Esophagus (tissue), 2 donors: ENCODE measurements around the gene HIC2. TPM values are rescaled to one million over a fixed set of nuclear protein-coding genes. Genes with fewer than 3 reads are reported as not detected.
"Not testable (repeated sequence)": the region's sequence is repeated elsewhere in the genome, so short reads cannot be mapped to it uniquely, and the experiment has no call there.

ENCODE experiments used
- H3K27ac ChIP-seq, 2 donors: one replicate each; pipeline ENCODE4 v1.5.1; 2013; ENCODE audit warnings: low read depth in 2 of 2, mild to moderate bottlenecking in 2 of 2, inconsistent platforms in 1 of 2, low read length in 1 of 2, moderate library complexity in 1 of 2
- H3K27me3 ChIP-seq, 2 donors: one replicate each; pipeline ENCODE4 v1.6.1; 2013; ENCODE audit warnings: low read length in 2 of 2, control low read depth in 1 of 2, mild to moderate bottlenecking in 1 of 2; ENCODE audit not compliant: insufficient read depth in 2 of 2, control insufficient read depth in 1 of 2
- H3K36me3 ChIP-seq, 2 donors: one replicate each; pipeline ENCODE4 v1.6.1; 2013; ENCODE audit warnings: low read length in 1 of 2; ENCODE audit not compliant: control insufficient read depth in 2 of 2, insufficient read depth in 2 of 2
- H3K4me1 ChIP-seq, 2 donors: one replicate each; pipeline ENCODE4 v1.6.1; 2013; ENCODE audit warnings: low read length in 1 of 2; ENCODE audit not compliant: control insufficient read depth in 2 of 2, insufficient read depth in 2 of 2
- H3K4me3 ChIP-seq, 2 donors: one replicate each; pipeline ENCODE4 v1.5.1; 2013; ENCODE audit warnings: low read length in 2 of 2, mild to moderate bottlenecking in 2 of 2, low read depth in 1 of 2, moderate library complexity in 1 of 2
- H3K9me3 ChIP-seq, 2 donors: one replicate each; pipeline ENCODE4 v1.6.1; 2013; ENCODE audit warnings: mild to moderate bottlenecking in 2 of 2, low read depth in 1 of 2, low read length in 1 of 2, moderate library complexity in 1 of 2; ENCODE audit not compliant: control insufficient read depth in 2 of 2, insufficient read depth in 1 of 2
- whole genome bisulfite sequencing, 2 donors: extraction: QIAGEN DNeasy Blood & Tissue Kit; methylation state at CpG; one replicate each; pipeline ENCODE4 v1.1.7; 2013; 5-methylcytosine and 5-hydroxymethylcytosine counted together
- polyA plus RNA-seq, 2 donors: library from polyadenylated mRNA; stranded (reverse); fragments of 200-250 nt; gene quantifications; one replicate each; pipeline ENCODE4 v1.2.3, GENCODE V29; 2013
- donor health status: healthy with polysubstance abuse.
- donor health status: Bipolar disorder and iron deficiency.

The HIC2 gene, protein sequence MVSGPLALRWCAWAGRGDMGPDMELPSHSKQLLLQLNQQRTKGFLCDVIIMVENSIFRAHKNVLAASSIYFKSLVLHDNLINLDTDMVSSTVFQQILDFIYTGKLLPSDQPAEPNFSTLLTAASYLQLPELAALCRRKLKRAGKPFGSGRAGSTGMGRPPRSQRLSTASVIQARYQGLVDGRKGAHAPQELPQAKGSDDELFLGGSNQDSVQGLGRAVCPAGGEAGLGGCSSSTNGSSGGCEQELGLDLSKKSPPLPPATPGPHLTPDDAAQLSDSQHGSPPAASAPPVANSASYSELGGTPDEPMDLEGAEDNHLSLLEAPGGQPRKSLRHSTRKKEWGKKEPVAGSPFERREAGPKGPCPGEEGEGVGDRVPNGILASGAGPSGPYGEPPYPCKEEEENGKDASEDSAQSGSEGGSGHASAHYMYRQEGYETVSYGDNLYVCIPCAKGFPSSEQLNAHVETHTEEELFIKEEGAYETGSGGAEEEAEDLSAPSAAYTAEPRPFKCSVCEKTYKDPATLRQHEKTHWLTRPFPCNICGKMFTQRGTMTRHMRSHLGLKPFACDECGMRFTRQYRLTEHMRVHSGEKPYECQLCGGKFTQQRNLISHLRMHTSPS
- 1 to 10 TPM; 1.6 to 2.2 TPM for polyA plus RNA-seq

DNA sequence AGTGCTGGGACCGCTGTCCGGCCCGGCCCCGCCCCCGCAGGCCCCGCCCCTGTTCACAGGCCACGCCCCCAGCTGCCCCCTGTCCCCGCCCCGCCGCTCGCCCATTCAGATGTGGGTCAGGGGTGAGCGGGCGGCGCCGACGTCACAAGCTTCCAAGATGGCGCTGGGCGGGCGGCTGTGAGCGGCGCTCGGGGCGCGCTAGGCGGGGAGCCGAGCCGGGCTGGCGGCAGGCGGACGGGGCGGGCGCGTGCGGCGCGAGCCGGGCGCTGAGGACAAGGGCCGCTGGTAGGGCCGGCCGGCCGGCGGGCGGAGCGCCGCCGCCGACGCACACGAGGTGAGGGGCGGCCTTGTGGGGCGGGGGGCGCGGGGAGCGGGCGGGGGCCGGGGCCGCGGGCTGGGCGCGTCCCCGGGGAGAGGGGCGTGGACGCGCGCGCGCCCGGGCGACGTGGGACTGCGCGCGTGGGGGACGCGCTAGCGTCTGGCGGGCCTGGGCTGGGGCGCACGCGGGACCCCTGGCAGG, at the start of gene HIC2:
Gene HIC2, plus strand, starts transcription at position 145 of the 520 bp plus-strand sequence. CDS start 25,461 bp downstream, outside the sequence.
- not testable (repeated sequence) for H3K27me3 ChIP-seq, H3K9me3 ChIP-seq, H3K27ac ChIP-seq, H3K36me3 ChIP-seq, H3K4me1 ChIP-seq
- peak within 1 kb of the TSS in 1 of 2 donors; percentile 51 for H3K4me3 ChIP-seq
- WGBS, 2 donors: 0 to 1% methylated on average over 2 to 45 of the region's 81 CpGs

GRCh38 chr22:21368603-21369310, 48.4 kb upstream of the HIC2 start:
- not testable (repeated sequence) for H3K36me3 ChIP-seq, H3K27me3 ChIP-seq, H3K27ac ChIP-seq, H3K4me3 ChIP-seq, H3K9me3 ChIP-seq, H3K4me1 ChIP-seq
- WGBS, 2 donors: 91 to 95% methylated on average over 3 of the region's 12 CpGs

DNA sequence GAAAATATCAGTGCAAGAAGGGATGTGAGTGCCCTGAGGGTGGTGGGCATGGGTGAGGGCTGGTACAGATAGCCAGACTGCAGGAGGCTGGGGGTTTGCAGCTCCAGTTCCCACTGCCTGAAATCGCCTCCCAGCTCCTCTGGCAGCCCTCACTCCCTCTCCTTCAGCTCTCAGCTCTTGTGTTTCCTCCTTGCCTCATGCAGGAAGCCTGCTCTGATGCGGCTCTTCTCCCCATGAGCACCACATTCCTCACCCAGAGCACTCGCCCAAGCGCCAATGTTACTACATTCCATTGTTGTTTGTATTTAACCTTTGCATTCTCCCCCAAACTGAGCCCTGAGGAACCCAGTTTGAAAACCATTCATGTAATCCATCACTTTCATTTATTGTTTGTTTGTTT, 41.3 kb upstream of the HIC2 start:
- not testable (repeated sequence) for H3K27ac ChIP-seq, H3K9me3 ChIP-seq, H3K27me3 ChIP-seq, H3K36me3 ChIP-seq, H3K4me3 ChIP-seq, H3K4me1 ChIP-seq
- WGBS, 2 donors: no CpG with 5 or more reads among the region's 4 CpGs

DNA sequence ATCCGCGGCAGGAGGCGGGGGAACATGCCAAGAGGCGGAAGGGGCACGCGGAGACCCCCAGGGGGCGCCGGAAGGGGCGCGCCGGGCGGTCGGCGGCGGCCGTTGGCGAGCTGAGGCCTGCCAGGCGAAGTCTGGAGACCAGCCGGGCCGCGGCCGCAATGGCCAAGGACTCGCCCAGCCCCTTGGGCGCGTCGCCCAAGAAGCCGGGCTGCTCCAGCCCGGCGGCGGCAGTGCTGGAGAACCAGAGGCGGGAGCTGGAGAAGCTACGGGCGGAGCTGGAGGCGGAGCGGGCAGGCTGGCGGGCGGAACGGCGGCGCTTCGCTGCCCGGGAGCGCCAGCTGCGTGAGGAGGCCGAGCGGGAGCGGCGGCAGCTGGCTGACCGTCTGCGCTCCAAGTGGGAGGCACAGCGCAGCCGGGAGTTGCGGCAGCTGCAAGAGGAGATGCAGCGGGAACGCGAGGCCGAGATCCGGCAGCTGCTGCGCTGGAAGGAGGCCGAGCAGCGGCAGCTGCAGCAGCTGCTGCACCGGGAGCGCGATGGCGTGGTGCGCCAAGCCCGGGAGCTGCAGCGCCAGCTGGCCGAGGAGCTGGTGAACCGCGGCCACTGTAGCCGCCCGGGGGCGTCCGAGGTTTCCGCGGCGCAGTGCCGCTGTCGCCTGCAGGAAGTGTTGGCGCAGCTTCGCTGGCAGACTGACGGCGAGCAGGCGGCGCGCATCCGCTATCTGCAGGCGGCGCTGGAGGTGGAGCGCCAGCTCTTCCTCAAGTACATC, 33.3 kb upstream of the HIC2 start, which contains the start of gene RIMBP3B:
Gene RIMBP3B, plus strand, starts transcription at position 51 of the 767 bp plus-strand sequence. Its CDS starts 108 bp downstream, at position 159.
- H3K27ac ChIP-seq, H3K9me3 ChIP-seq, H3K36me3 ChIP-seq, H3K4me1 ChIP-seq, H3K4me3 ChIP-seq, H3K27me3 ChIP-seq: not testable (repeated sequence)
- WGBS, 2 donors: no CpG with 5 or more reads among the region's 91 CpGs

- H3K9me3 ChIP-seq, H3K36me3 ChIP-seq, H3K4me3 ChIP-seq, H3K27ac ChIP-seq, H3K4me1 ChIP-seq, H3K27me3 ChIP-seq: not testable (repeated sequence)
- WGBS, 2 donors: no CpG with 5 or more reads among the region's 79 CpGs
These were observed 32.5 kb upstream of the HIC2 start for GRCh38 chr22:21384468-21385357.

- not testable (repeated sequence) for H3K4me1 ChIP-seq, H3K27ac ChIP-seq, H3K4me3 ChIP-seq, H3K9me3 ChIP-seq, H3K27me3 ChIP-seq, H3K36me3 ChIP-seq
- WGBS, 2 donors: no CpG with 5 or more reads among the region's 7 CpGs
These were observed 27.7 kb upstream of the HIC2 start for GRCh38 chr22:21389480-21389879.

- H3K27me3 ChIP-seq, H3K9me3 ChIP-seq, H3K4me1 ChIP-seq, H3K36me3 ChIP-seq, H3K4me3 ChIP-seq, H3K27ac ChIP-seq: not testable (repeated sequence)
- WGBS, 2 donors: no CpG with 5 or more reads among the region's 9 CpGs
These were observed 27.2 kb upstream of the HIC2 start for GRCh38 chr22:21390013-21390412.

DNA sequence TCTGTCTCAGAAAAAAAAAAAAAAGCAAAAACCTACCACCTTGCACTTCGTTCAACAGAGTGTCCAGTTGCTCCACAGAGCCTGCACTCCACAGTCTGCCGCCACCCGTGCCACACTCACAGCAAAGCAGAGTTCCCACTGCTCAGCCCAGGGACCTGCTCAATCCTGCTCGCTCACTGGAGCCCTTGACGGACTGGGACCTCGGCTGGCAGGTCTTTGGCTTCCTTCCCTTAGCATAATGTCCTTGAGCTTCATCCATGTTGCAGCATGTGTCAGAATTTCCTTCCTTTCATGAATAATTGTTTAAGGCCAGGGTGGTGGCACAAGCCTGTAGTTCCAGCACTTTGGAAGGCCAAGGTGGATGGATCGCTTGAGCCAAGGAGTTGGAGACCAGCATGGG, 22.6 kb upstream of the HIC2 start:
- not testable (repeated sequence) for H3K27me3 ChIP-seq, H3K36me3 ChIP-seq, H3K27ac ChIP-seq, H3K4me3 ChIP-seq, H3K4me1 ChIP-seq, H3K9me3 ChIP-seq
- no CpG with 5 or more reads among the region's 7 CpGs for WGBS, 2 donors
